Hindlimb muscle (tissue), 1 donor: Measurements from ENCODE around the gene HYI. TPM values are rescaled to one million over a fixed set of nuclear protein-coding genes. Genes with fewer than 3 reads are reported as not detected.
"Not testable (repeated sequence)": the region's sequence is repeated elsewhere in the genome, so short reads cannot be mapped to it uniquely, and the experiment has no call there.

Experiments
- DNase-seq: peaks from one replicate; pipeline ENCODE4 v3.0.0-alpha.2; 2013
- polyA plus RNA-seq: library from polyadenylated mRNA; unstranded; fragments of 120-200 nt; gene quantifications from one replicate; pipeline ENCODE4 v1.2.1, GENCODE V29; 2013; ENCODE audit not compliant: insufficient read length

HYI gene
- polyA plus RNA-seq, 1 donor, result 23.4 TPM

GRCh38 chr1:43427524-43427923 lies 26.2 kb downstream of the HYI start:
- DNase-seq, result no peak

GRCh38 chr1:43426221-43426620 lies 27.5 kb downstream of the HYI start:
- no peak for DNase-seq

GRCh38 chr1:43425045-43425444 lies 28.7 kb downstream of the HYI start:
- DNase-seq, result no peak

- DNase-seq, result no peak
Observed at GRCh38 chr1:43423672-43424550, 29.8 kb downstream of the HYI start.

- no peak for DNase-seq
Observed at GRCh38 chr1:43422995-43423671, 30.6 kb downstream of the HYI start.

GRCh38 chr1:43421976-43422750 lies 31.6 kb downstream of the HYI start:
- DNase-seq, result no peak

- no peak for DNase-seq
Observed at GRCh38 chr1:43421396-43421795, 32.3 kb downstream of the HYI start.

GRCh38 chr1:43420874-43421273 lies 32.9 kb downstream of the HYI start:
- no peak for DNase-seq

- DNase-seq, result no peak
Observed at GRCh38 chr1:43419627-43420425, 33.9 kb downstream of the HYI start.

GRCh38 chr1:43418858-43419257 lies 34.9 kb downstream of the HYI start:
- no peak for DNase-seq

GRCh38 chr1:43415901-43416300 lies 37.8 kb downstream of the HYI start:
- no peak for DNase-seq

GRCh38 chr1:43414634-43415223 lies 39.0 kb downstream of the HYI start:
- no peak for DNase-seq

GRCh38 chr1:43413426-43413825 lies 40.3 kb downstream of the HYI start:
- DNase-seq, result not testable (repeated sequence)

GRCh38 chr1:43410571-43410970 lies 43.2 kb downstream of the HYI start:
- no peak for DNase-seq

GRCh38 chr1:43405876-43406234 lies 47.9 kb downstream of the HYI start:
- no peak for DNase-seq

GRCh38 chr1:43405219-43405875 lies 48.4 kb downstream of the HYI start:
- no peak for DNase-seq

GRCh38 chr1:43404353-43404752 lies 49.4 kb downstream of the HYI start:
- no peak for DNase-seq

GRCh38 chr1:43402089-43402865 lies 51.5 kb downstream of the HYI start:
- DNase-seq, result no peak
